Measurements from ENCODE around the gene ALG14.
"Not testable (repeated sequence)": the region's sequence is repeated elsewhere in the genome, so short reads cannot be mapped to it uniquely, and the experiment has no call there.

Gene ALG14

DNA sequence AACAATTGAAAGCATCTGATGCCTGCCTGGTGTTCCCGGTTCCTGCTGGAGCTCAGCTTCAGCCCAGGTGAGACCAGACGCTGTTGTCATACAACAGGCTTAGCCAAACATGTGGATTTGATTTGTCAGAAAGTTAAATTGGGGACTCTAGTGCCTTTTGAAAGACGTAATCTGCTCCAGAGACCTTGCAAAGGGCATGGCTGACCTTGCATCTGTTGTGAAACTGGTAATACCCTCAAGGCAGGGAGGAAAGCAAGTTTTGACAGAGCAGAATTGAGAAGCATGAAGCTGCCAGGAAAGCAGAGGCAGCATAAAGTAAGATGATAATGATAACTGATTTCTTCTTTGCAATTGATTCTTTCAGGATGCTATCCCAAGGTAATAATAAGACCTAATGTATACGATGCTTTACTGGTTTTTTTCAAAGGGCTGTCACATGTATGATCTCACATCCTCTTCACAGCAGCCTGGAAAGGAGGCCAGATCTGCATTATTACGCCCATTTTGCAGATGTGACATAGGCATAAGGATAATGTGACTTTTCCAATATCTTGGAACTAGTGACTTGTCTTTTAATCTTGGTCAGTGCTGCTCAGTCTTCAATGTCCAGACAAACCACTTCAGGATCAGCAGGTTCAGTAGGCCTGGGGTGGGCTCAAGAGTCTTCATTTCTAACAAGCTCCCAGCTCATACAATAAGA is 121.1 kb downstream of the ALG14 start:
- DNase-seq, result no peak

DNA sequence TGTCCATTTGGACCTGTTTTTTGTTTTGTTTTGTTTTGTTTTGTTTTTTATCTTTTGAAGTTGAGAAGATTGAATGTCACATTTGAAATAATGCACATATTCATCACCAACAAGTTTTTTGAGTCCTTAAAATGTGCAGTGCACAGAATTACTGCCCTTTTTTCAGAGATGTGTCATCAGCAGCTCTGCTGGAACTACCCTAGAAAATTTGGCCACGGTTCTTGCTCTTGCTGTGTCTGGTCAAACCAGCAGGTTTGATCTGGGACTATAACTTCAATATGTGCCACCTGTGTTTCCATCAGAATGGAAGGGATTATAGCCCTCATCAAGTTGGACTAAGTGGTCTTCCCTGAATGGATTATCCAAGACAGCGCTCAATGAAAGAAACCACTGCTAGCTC is 121.7 kb downstream of the ALG14 start:
- no peak for DNase-seq

DNA sequence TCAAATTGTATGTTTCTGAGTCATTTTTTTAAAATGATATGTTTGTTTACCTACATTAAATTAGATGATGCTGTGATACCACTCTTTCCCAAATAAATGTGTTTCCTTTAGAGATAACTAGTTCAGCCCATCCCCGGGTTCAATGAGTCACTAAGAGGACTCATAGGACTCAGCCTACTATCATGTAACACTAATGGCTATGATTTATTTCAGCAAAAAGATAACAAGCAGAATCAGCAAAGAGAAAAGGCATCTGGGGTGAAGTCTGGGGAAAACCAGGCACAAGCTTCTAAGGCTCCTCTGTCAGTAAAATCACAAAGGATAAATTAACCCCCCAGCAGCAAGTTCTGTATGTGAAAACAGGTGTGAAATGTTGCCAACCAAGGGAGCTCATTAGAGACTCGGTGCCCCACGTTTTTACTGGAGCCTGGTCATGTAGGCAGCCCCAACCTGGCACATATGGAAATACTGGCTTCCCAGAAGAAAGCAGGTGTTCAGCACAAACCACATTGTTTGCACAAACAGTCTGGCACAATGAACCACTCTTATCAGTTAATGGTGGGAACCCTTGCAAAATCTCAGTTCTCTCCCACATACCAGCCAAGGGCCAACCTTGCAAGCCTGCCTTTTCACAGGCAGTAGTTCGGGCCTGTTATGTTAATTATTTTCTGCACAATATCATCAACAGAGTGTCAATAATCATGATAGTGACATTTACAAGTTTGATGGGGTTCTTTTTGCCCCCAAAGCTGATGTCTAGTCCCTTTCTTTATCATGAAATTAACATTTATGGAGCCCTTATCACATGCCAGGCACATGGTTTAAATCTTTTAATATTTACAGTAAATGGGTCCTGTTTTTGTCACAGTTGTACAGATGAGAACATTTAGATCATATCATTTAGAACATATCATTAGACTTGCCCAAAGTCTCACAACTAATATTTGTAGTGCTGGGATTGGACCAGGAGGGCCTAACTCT is 122.8 kb downstream of the ALG14 start:
- DNase-seq, result no peak

DNA sequence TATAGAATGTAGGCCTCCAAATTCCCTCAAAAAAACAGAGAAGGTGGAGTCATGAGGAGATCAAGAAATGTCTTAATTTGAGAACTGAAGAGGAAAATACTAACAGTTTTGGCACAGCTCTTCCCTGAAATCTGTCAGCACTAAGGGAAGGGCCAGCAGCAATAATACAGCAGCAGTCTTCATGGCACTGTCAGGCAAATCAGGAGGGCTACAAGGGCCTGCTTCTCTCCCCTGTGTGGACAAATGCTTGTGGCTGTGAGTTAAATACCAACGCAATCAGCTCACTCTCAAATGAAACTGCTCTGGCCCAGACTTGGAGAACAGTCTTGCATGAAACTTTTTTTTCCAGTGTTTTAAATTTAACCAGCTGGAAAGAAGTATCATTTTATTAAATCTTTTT is 125.3 kb downstream of the ALG14 start:
- no peak for DNase-seq

DNA sequence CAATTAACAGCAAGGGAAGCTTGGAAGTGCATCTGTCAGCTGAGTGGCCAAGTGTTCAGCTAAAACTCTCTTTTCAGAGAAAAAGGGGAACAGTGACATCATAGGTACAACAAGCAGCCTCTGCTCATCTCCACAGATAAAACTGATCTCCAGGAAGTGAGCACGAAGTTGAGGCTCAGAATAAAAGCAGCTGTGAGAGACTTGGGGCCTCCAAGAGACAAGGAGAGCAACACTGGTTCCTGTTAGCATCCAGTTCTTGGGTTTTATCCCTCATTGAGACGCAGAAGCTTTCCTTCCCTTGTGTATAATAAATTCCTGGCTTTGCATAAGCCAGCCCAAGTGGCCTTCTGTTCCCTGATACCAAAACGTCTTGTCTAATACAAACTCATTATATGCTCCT is 125.9 kb downstream of the ALG14 start:
- no peak for DNase-seq

DNA sequence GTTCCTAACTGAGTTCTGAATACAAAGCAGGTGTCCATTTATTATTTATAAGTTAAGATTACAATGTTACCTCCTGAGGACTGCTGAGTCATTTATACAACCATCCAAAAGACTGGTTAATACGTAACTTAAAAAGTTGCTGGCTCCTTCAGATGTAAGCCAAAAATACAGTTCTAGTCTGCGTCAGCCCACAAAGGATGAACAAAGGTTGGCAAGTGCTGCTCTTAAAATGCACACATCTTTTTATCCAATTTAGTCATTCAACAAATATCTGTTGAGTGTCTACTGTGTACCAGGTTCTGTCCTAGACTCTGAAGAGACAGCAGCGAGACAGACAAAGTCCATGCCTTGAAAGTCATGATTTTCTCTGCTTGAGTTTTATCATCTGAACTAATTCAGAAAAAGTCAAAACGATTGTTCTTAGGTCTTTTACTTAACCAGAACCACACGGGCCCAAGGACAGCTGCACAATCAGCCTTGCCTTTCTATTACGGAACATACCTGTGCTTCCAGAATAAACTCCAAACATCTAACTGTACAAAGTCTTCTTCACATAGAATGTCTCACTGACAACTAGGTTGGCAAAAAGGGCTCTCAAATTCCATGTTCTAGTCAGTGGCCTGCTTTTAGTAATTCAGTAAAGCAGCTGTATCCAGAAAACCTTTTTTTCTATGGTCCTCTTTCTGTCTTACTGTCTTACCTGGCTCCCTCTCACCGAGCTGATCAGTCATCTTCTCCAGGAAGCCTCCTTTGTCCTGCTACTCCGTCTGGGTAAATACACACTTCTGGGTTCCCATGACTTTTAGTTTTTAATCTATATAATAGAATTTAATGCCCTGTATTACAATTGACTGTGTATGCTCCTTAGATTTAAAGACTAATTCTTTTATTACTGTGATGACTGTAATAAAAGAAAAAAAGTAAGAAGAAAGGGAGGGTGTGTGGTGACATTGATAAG is 130.3 kb downstream of the ALG14 start:
- DNase-seq, result no peak

DNA sequence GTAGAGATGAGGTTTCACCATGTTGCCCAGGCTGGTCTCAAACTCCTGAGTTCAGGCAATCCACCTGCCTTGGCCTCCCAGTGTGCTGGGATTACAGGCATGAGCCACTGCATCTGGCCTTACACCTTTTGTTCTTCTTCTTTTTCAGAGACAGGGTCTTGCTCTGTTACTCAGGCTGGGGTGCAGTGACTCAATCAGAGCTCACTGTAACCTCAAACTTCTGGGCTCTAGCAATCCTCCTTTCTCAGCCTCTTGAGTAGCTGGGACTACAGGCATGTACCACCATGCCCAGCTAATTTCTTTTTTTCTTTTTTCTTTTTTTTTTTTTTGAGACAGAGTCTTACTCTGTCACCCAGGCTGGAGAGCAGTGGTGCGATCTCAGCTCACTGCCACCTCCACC is 131.3 kb downstream of the ALG14 start:
- DNase-seq, result not testable (repeated sequence)

DNA sequence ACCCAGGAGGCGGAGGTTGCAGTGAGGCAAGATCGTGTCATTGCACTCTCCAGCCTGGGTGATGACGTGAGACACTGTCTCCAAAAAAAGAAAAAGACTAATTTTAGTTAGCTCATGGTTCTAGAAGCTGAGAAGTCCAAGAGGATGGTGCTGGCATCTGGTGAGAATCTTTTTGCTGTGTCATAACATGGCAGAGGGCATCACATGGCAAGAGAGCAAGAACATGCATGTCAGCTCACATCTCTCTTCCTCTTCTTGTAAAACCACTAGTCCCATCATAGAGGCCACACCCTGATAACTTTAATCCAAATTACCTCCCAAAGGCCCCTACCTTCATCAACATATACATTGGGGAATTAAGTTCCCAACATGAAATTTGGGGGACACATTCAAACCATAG is 132.0 kb downstream of the ALG14 start:
- DNase-seq, result no peak

DNA sequence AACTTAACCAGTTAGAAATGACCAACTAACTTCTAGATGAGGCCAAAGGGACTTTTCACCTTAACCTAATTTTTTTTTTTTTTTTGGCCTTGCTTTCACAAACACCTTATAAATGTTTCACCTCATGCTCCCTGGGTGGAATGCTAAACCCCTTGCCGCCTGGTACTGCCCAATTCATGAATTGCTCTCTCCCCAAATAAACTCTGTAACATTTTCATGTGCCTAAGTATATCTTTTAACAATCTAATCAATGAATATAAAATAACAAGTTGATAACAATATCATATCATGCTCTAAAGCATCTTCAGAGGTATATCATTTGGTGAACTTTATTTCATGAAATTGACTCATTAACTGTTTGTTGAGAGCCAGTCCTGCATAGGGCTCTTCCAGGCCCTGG is 134.9 kb downstream of the ALG14 start:
- DNase-seq, result no peak

DNA sequence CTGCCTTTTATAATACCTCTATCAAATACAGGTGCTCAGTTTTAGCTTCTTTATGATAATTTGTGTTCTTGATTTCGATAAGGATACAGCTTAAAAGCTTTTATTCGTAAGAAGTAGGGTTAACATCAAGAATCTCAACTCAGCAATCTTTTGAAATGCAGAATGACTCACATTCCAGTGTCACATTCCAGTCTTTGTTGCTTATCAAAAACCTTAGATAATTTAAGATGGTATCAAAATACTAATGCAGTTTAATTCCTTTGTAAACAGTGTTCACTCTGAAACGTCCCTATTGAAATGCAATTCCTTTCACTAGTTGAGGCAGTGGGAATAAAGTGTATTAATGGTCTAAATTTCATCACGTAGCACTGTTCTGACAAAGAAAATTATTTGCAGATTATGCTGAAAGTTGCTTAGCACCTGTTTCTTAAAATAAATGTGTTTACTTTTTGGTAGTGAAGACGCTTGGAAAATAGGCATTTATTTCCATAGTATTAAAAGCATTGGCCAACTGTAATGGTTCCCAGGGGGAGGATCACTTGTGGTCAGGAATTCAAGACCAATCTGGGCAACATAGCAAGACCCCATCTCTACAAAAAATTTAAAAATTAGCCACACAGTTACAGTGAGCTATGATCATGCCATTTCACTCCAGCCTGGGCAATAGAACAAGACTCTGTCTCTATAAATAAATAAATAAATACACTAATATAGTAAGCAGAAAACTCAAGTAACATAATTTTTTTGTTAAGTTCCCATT is 135.7 kb downstream of the ALG14 start:
- no peak for DNase-seq

DNA sequence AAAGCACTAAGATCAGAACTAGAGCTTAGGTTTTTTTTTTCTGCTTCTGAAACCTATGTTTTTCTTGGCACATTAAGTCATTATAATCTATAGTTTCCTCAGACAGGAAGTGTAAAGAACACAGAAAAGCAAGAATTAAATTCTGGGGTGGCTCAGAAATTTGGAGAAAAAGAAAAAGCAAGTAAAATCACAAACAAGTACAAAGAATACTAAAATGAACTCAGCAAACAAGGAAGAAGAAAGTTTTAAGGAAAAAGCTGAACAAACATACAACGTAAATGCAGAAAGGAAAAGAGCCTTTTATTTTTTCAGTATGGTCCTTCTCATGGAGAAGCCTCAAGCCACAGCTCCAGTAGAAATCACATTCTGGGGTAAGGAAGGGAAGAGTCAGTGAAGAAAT is 137.3 kb downstream of the ALG14 start:
- DNase-seq, result no peak

DNA sequence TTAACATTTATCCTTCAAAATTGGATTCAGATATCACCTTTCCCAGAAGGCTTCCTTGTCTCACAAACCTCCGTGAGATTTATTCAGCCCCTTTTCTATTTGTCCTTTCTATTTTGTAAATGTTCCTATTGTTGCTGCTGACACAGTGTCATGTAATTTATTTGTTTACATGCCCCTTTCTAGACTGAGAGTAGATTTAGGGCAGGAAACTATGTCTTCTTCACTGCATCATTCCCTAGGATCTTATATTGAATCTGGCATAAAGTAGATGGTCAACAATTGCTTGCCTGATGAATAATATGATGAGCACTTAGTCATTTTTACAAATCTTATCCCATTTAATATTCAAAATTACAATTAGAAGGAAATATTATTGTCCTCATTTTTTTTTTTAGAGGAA is 137.7 kb downstream of the ALG14 start:
- DNase-seq, result no peak

DNA sequence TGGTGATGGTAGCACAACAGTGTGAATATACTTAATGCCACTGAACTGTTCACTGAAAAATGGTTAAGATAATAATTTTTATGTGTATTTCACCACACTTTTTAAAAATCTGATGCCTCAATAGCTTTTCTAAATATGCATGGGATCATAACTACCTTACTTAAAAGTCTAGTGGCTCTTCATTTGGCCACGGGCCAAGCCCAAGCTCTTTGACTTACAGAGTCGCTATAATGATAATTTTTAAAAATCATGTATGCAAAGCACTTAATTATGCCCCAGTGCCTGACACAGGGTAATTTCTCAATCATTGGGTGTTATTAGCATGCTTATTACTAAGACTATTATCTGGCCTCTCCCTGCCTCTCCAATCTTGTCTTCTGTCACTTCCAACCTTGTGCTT is 138.2 kb downstream of the ALG14 start:
- no peak for DNase-seq

DNA sequence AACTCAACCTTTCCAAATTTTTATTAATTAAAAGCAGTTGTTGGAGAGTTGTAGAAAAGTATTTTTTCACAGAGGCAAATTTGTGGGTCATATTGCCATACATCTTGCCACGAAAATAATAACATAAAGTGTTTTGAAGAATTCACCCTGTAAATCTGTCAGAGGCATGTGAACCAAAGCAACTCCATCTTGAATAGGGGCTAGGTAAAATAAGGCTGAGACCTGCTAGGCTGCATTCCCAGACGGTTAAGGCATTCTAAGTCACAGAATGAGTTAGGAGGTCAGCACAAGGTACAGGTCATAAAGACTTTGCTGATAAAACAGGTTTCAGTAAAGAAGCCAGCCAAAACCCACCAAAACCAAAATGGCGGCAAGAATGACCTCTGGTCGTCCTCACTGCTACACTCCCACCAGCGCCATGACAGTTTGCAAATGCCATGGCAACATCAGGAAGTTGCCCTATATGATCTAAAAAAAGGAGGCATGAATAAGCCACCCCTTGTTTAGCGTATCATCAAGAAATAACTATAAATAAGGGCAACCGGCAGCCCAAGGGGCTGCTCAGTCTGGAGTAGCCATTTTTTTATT is 141.4 kb downstream of the ALG14 start:
- DNase-seq, result no peak

DNA sequence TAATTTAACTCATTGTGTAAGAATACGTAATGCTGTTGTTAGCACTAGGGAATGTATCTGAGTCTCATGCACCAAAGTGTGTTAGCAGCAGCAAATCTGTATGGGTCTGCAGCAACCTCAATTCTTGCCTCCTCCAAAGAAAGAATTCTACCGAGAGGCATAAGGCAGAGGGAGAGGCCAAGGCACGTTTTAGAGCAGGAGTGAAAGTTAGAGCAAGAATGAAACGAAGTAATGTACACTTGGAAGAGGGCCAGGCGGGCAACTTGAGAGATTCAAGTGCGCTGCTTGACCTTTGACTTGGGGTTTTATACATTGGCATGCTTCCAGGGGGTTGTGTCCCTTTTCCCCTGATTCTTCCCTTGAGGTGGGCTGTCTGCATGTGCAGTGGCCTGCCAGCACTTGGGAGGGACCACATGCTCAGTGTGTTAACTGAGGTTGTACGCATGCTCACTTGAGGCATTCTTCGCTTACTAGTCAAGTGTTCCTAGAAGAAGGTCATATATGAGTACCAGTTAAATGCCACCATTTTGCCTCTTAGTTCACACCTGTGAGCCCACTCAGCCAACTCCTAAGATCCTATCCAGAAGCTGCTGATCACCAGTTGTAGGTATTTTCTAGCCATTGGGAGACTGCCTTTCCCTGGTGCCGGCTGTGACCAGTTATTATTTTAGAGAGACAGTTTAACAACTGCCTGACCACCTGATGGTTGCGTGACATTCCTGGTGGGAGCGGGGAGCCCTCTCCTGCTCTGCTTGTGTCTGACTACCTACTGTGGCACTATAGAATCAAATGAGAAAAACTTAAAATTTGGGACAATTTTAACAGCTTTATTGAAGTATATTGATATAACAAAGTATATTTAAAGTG is 143.2 kb downstream of the ALG14 start:
- no peak for DNase-seq

DNA sequence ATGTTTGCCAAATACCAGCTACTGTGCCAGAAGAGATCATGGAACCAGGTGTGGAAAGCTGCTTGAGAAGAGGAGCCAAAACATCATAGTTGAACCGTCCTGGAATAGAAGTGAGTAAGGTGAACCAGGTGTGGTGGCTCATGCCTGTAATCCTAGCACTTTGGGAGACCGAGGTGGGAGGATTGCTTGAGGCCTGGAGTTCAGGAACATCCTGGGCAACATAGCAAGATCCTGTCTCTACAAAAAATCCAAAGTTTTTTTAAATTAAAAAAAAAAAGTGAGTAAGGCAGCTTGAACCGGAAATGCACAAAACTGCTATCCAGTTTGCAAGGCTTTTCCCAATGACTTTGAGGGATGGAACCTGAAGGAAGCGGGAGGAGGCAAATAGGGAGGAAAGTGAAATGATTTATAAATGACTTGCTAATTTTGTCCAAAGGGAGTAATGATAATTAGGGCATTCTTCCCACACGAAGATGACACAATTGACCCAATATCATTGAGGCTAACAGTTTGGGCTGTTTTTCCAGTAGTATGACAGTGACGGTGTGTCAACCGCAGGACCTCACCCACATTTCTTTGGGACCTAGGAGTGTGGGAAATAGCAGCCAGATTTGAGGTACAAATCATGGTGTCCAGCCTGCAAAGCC is 144.3 kb downstream of the ALG14 start:
- no peak for DNase-seq

DNA sequence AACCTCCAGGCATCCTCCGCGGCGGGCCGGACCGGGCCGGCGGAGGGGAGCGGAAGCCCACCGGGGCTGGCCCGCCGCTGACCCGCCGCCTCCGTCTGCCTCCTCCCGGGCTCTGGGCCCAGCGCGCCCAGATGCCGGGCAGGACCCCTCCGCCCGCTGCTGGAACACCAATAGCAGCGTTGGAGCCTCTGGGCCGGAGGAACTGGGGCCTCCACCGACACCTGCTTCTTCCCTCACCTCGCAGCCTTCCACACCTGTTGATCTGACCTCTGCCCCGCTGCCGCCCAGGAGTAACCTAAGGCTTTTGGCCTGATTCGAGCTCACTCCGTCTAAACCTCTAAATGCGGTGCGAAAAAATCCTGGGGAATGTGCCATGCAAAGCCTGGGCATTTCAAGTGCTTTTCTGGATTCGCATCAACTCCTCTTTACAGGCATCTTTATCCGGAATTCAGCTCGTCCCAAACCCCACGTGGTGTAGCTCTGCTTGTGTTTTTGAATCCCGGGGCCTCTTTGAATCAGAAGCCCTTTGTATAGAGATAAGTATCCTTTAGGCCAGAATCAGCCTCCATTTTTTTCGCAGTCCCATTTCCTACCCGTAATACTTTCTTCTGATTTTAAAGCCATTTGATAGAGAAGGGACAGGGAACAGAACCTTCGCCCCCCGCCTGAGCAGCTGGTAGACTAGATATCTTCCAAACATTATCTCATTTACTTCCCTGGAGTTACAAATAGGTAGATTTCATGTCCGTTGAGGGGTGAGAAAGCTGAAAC is 145.2 kb downstream of the ALG14 start:
- DNase-seq, result no peak

DNA sequence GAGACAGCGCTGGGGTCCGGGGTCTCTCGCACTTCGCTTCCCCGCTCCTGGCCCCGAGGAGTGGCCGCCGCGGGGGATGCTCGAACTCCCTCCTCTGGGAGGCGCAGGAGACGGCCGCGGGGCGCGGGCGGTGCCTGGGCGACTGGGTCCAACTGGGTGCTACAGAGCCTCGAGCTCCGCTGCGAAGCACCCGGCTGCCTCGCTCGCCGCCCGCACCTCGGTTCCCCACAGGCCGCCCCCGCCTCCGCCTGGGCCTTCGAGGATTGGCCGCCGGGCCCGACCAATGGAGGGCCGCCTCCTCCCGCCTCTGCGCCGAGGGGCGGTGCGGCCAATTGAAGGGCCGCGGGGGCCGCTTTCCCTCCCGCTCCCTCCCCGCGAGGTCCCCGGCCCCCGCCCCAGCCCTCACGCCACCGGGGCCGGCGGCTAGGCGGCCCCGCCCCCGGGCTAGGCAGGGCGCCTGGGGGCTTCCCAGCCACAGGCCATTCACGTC is 145.8 kb downstream of the ALG14 start, which contains the start of gene CNN3:
TSS of gene CNN3 (minus strand) at position 196 of the 490 bp plus-strand sequence. CDS start 216 bp downstream, outside the sequence.
- DNase-seq, result peak; percentile 27

All from T-helper 9 cell (primary cell).